Neural cell (in vitro differentiated cells): ENCODE results near the gene COL15A1. TPM values are rescaled to one million over a fixed set of nuclear protein-coding genes. Genes with fewer than 3 reads are reported as not detected.

ENCODE experiments used
- H2AFZ ChIP-seq: fragments of 200-600, 300-800 bp; sonication (generic), shearing (Covaris generic); 2 replicates; pipeline ENCODE4 v1.6.0; 2014; ENCODE audit warnings: low read depth, mild to moderate bottlenecking, antibody characterized with exemption, low read length, moderate library complexity
- H3F3A ChIP-seq: fragments of 200-600 bp; shearing (Covaris generic); 2 replicates; pipeline ENCODE4 v1.6.1; 2016; ENCODE audit warnings: mild to moderate bottlenecking, moderate library complexity, mixed read lengths, antibody characterized with exemption, low read length; ENCODE audit not compliant: insufficient read depth, poor library complexity, severe bottlenecking
- H3K27ac ChIP-seq: fragments of 200-600, 300-800 bp; sonication (generic), shearing (Covaris generic); 2 replicates; pipeline ENCODE4 v1.5.1; 2014; ENCODE audit warnings: mild to moderate bottlenecking, low read length, moderate library complexity
- H3K27me3 ChIP-seq: fragments of 300-800, 200-600 bp; sonication (generic), shearing (Covaris generic); 2 replicates; pipeline ENCODE4 v1.6.0; 2014; ENCODE audit warnings: mild to moderate bottlenecking, low read depth, low read length, moderate library complexity; ENCODE audit not compliant: insufficient read depth
- H3K36me3 ChIP-seq: fragments of 300-800, 200-600 bp; sonication (generic), shearing (Covaris generic); 2 replicates; pipeline ENCODE4 v1.5.1; 2014; ENCODE audit warnings: mild to moderate bottlenecking, antibody characterized with exemption, low read length, moderate library complexity; ENCODE audit not compliant: insufficient read depth
- H3K4me2 ChIP-seq: fragments of 300-800, 200-600 bp; sonication (generic), shearing (Covaris generic); 2 replicates; pipeline ENCODE4 v1.6.0; 2014; ENCODE audit warnings: mild to moderate bottlenecking, low read length
- H3K4me3 ChIP-seq: fragments of 300-800, 200-600 bp; sonication (generic), shearing (Covaris generic); 2 replicates; pipeline ENCODE4 v1.5.1; 2014; ENCODE audit warnings: mild to moderate bottlenecking, low read length, moderate library complexity
- H3K79me2 ChIP-seq: fragments of 200-600 bp; shearing (Covaris generic); replicated peaks from 2 replicates; pipeline ENCODE4 v1.6.0; 2014; ENCODE audit warnings: mild to moderate bottlenecking, low read length, moderate library complexity; ENCODE audit not compliant: insufficient read depth
- H3K9ac ChIP-seq: fragments of 300-800, 200-600 bp; sonication (generic), shearing (Covaris generic); 2 replicates; pipeline ENCODE4 v1.6.1; 2016; ENCODE audit warnings: mild to moderate bottlenecking, low read length, mixed read lengths
- H3K9me2 ChIP-seq: fragments of 200-600 bp; shearing (Covaris generic); 2 replicates; pipeline ENCODE4 v1.6.1; 2016; ENCODE audit warnings: mild to moderate bottlenecking, low read length, mixed read lengths; ENCODE audit not compliant: insufficient read depth
- H3K9me3 ChIP-seq: fragments of 200-600, 300-800 bp; sonication (generic), shearing (Covaris generic); 2 replicates; pipeline ENCODE4 v1.6.1; 2016; ENCODE audit warnings: mild to moderate bottlenecking, mixed run types, low read length, moderate library complexity, mixed read lengths
- H4K20me1 ChIP-seq: fragments of 200-600 bp; shearing (Covaris generic); 2 replicates; pipeline ENCODE4 v1.6.1; 2016; ENCODE audit warnings: mild to moderate bottlenecking, mixed run types; ENCODE audit not compliant: insufficient read depth
- EP300 ChIP-seq: fragments of 450-650 bp; conservative IDR thresholded peaks from 2 replicates; pipeline ENCODE4 v1.6.1; 2014; ENCODE audit warnings: antibody characterized with exemption, mild to moderate bottlenecking, moderate library complexity; ENCODE audit not compliant: poor library complexity, severe bottlenecking
- EZH2 ChIP-seq: fragments of 200-600, 300-800 bp; shearing (Covaris generic), sonication (generic); IDR thresholded peaks from 2 replicates; pipeline ENCODE4 v1.6.1; 2014; ENCODE audit warnings: antibody characterized with exemption, low read length, borderline replicate concordance, mild to moderate bottlenecking; ENCODE audit not compliant: insufficient read depth, poor library complexity, severe bottlenecking
- MXI1 ChIP-seq: fragments of 450-650 bp; conservative IDR thresholded peaks from 2 replicates; pipeline ENCODE4 v1.6.1; 2014; ENCODE audit warnings: antibody characterized with exemption, mild to moderate bottlenecking; ENCODE audit not compliant: poor library complexity, severe bottlenecking
- POLR2AphosphoS5 ChIP-seq: IDR thresholded peaks from 2 replicates; pipeline ENCODE4 v1.6.1; 2012
- RAD21 ChIP-seq: fragments of 450-650 bp; conservative IDR thresholded peaks from 2 replicates; pipeline ENCODE4 v1.6.1; 2014; ENCODE audit warnings: antibody characterized with exemption, mild to moderate bottlenecking, moderate library complexity
- REST ChIP-seq: IDR thresholded peaks from 2 replicates; pipeline ENCODE4 v1.6.1; 2012; ENCODE audit warnings: borderline replicate concordance
- SMC3 ChIP-seq: fragments of 450-650 bp; conservative IDR thresholded peaks from 2 replicates; pipeline ENCODE4 v1.6.1; 2014; ENCODE audit warnings: antibody characterized with exemption, mild to moderate bottlenecking, moderate library complexity; ENCODE audit not compliant: poor library complexity
- TAF1 ChIP-seq: IDR thresholded peaks from 2 replicates; pipeline ENCODE4 v1.6.1; 2012; ENCODE audit warnings: low read depth
- polyA plus RNA-seq: library from polyadenylated mRNA; depleted of rRNA; stranded (reverse); fragments of >200 nt; gene quantifications from 2 replicates; pipeline ENCODE4 v1.2.3, GENCODE V29; 2014
- TF ChIP-seq, protein P1 (sequence below): fragments of 450-650 bp; IDR thresholded peaks from 2 replicates; pipeline ENCODE4 v1.5.1; 2014; ENCODE audit warnings: antibody characterized with exemption, mild to moderate bottlenecking, moderate library complexity; ENCODE audit not compliant: poor library complexity, severe bottlenecking

Gene COL15A1
- polyA plus RNA-seq, 1 donor from 2014 or later: 2.8 TPM

DNA sequence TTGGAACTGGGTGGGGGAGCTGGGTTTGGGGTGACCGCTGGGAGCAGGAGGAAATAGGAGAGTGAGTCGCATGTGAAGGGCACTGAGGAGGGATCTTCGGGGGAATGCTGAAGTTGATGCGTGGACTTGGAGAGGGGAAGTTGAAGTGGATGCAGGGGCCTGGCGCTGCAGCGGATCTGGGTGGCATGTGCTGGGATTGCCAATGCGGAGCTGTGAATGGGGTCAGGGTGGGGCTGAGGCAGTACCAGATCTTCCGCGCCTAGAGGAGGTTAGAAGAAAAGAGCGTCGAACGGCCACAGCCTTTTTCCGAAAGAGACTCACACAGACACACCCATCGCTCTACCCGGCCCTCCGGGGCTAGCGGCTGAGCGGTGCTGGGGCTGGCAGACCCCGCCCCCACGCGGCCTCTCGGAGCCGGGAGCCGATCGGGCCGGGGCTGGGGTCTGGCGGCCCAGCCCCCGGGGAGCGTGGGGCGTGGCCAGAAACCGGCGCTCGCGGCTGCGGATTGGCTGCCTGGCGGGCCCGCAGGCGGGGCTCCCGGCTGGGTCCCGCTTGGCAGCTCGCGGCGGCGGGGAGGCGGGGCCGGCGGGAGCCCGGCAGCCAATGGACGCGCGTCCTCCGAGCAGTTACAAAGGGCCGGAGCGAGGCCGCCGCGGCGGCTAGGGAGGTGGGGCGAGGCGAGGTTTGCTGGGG is 160.9 kb downstream of the COL15A1 start, which contains the start of gene TGFBR1:
Gene TGFBR1, plus strand, starts transcription at position 655 of the 693 bp plus-strand sequence. CDS start 93 bp downstream, outside the sequence.
- H2AFZ ChIP-seq: peak within 1 kb of the TSS; percentile 71
- TF ChIP-seq POLR2AphosphoS5 (peak; percentile 87), TAF1 (no peak), SMC3 (peak; percentile 53), RAD21 (peak; percentile 47), EZH2 (no peak), REST (no peak), MXI1 (peak; percentile 63), EP300 (peak; percentile 42)
- TF ChIP-seq, protein P1, sequence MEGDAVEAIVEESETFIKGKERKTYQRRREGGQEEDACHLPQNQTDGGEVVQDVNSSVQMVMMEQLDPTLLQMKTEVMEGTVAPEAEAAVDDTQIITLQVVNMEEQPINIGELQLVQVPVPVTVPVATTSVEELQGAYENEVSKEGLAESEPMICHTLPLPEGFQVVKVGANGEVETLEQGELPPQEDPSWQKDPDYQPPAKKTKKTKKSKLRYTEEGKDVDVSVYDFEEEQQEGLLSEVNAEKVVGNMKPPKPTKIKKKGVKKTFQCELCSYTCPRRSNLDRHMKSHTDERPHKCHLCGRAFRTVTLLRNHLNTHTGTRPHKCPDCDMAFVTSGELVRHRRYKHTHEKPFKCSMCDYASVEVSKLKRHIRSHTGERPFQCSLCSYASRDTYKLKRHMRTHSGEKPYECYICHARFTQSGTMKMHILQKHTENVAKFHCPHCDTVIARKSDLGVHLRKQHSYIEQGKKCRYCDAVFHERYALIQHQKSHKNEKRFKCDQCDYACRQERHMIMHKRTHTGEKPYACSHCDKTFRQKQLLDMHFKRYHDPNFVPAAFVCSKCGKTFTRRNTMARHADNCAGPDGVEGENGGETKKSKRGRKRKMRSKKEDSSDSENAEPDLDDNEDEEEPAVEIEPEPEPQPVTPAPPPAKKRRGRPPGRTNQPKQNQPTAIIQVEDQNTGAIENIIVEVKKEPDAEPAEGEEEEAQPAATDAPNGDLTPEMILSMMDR: peak; percentile 48
- no peaks in the 10 kb centered on the region for H4K20me1 ChIP-seq
- H3K4me2 ChIP-seq: peak within 1 kb of the TSS; percentile 85
- H3K9me2 ChIP-seq: no peaks in the 10 kb centered on the region
- no peaks in the 10 kb centered on the region for H3K9me3 ChIP-seq
- H3K27me3 ChIP-seq: no peaks in the 10 kb centered on the region
- H3K4me3 ChIP-seq: peak within 1 kb of the TSS; percentile 90
- no peaks in the 10 kb centered on the region for H3K36me3 ChIP-seq
- peak within 1 kb of the TSS; percentile 84 for H3K9ac ChIP-seq
- H3K79me2 ChIP-seq: peaks cover 42% of the 10 kb centered on the region
- peak within 1 kb of the TSS; percentile 64 for H3K27ac ChIP-seq
- H3F3A ChIP-seq: no peaks in the 10 kb centered on the region

DNA sequence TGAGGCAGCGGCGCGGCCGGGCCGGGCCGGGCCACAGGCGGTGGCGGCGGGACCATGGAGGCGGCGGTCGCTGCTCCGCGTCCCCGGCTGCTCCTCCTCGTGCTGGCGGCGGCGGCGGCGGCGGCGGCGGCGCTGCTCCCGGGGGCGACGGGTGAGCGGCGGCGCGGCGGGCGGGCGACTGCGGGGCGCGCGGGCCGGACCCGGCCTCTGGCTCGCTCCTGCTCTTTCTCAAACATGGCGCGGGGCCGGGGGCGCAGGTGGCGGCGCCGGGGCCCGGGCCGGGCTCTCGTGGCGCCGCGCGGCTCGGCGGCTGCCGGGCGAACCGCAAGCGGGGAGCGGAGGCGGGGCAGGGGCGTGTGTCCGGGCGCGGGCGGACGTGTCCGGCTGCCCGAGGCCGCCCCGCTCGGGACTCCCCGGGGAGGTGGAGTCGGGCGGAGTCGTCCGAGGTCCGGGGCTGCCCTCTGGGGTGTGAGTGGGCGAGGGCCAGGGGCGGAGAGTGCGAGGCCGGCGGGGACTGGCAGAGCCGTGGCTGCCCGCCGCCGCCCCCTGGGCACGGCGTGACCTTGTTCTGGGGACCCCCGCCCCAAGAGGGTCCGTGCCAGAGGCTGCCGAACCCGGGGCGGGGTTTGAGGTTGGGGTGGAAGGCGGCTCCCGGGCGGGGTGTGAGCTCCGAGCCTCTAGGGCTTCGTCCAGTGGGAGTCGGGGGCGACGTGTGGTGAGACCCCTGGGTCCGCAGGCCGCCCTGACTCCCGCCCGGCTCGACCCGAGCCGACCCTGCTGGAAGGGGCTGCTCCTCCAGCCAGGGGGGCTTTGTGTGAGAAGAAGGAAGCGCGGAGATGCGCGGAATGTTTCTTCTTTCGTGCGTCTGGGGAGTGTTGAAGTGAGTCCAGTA is 161.7 kb downstream of the COL15A1 start:
- Histone ChIP-seq H3K9ac (peak overlapping the region; percentile 84), H3F3A (no peaks in the 10 kb centered on the region), H3K9me2 (no peaks in the 10 kb centered on the region), H3K36me3 (no peaks in the 10 kb centered on the region), H4K20me1 (no peaks in the 10 kb centered on the region), H3K4me3 (peak overlapping the region; percentile 90), H3K27ac (peak overlapping the region; percentile 64), H3K27me3 (no peaks in the 10 kb centered on the region), H2AFZ (peak overlapping the region; percentile 37), H3K4me2 (peak overlapping the region; percentile 85), H3K9me3 (no peaks in the 10 kb centered on the region), H3K79me2 (peaks cover 50% of the 10 kb centered on the region)
- no peak for TF ChIP-seq MXI1
- no peak for TF ChIP-seq REST
- TF ChIP-seq EZH2: no peak
- peak; percentile 48 for TF ChIP-seq TAF1
- peak; percentile 30 for TF ChIP-seq RAD21
- TF ChIP-seq SMC3: peak; percentile 27
- TF ChIP-seq EP300: no peak
